Measurements from ENCODE around the gene ZNF621.

DNA sequence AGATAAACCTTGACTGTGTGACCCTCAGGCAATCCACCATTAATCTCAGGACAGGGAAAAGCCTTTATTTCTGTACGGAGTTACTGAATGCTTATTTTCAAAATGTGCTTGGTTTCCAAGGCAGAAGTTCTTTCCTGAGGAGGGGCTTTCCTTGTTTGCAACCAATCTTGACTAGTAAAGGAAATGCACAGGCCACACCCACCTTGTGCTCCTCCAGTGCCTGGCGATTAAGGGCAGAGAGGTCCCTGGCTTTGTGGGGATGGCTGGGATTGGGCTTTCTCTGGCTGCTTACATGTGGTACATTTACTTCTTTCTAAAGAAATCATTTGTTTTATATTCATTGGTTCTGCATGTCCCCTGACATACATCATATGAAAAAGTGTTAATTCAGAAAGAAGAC lies 47.8 kb downstream of the ZNF621 start:
- TF ChIP-seq, protein P1, sequence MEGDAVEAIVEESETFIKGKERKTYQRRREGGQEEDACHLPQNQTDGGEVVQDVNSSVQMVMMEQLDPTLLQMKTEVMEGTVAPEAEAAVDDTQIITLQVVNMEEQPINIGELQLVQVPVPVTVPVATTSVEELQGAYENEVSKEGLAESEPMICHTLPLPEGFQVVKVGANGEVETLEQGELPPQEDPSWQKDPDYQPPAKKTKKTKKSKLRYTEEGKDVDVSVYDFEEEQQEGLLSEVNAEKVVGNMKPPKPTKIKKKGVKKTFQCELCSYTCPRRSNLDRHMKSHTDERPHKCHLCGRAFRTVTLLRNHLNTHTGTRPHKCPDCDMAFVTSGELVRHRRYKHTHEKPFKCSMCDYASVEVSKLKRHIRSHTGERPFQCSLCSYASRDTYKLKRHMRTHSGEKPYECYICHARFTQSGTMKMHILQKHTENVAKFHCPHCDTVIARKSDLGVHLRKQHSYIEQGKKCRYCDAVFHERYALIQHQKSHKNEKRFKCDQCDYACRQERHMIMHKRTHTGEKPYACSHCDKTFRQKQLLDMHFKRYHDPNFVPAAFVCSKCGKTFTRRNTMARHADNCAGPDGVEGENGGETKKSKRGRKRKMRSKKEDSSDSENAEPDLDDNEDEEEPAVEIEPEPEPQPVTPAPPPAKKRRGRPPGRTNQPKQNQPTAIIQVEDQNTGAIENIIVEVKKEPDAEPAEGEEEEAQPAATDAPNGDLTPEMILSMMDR (IDR thresholded peaks at IDR 0.05): no peak
- no peak for TF ChIP-seq POLR2A (IDR thresholded peaks at IDR 0.05)

All from uterus (tissue), 2 donors.